Suppressor macrophage (primary cell): ENCODE measurements around the gene MEGF10.

Experiments used
- DNase-seq, 4 experiments: peaks; one replicate each; pipeline ENCODE4 v3.0.0-alpha.2; 2020 to 2022

The MEGF10 gene

GRCh38 chr5:127415034-127415433 is 124.4 kb downstream of the MEGF10 start:
- no peak for DNase-seq

GRCh38 chr5:127416906-127417305 is 126.3 kb downstream of the MEGF10 start:
- no peak for DNase-seq

- DNase-seq, result no peak
Observed at GRCh38 chr5:127417528-127417927, 126.9 kb downstream of the MEGF10 start.

- no peak for DNase-seq
Observed at GRCh38 chr5:127418367-127418766, 127.8 kb downstream of the MEGF10 start.

GRCh38 chr5:127418974-127419682 is 128.5 kb downstream of the MEGF10 start:
- DNase-seq, result no peak

- DNase-seq, result no peak
Observed at GRCh38 chr5:127419683-127420257, 129.2 kb downstream of the MEGF10 start.

- DNase-seq, result no peak
Observed at GRCh38 chr5:127420758-127421157, 130.2 kb downstream of the MEGF10 start.

- no peak for DNase-seq
Observed at GRCh38 chr5:127421471-127421870, 130.9 kb downstream of the MEGF10 start.

- DNase-seq, result no peak
Observed at GRCh38 chr5:127423173-127423798, 132.7 kb downstream of the MEGF10 start.

- DNase-seq, result no peak
Observed at GRCh38 chr5:127425037-127425436, 134.4 kb downstream of the MEGF10 start.

GRCh38 chr5:127425868-127426267 is 135.3 kb downstream of the MEGF10 start:
- DNase-seq, result peak in 1 of 4 experiments; percentile 11

GRCh38 chr5:127426661-127427060 is 136.1 kb downstream of the MEGF10 start:
- no peak for DNase-seq

- DNase-seq, result peak in 3 of 4 experiments; percentile 9 to 27 (median 14)
Observed at GRCh38 chr5:127428276-127428675, 137.7 kb downstream of the MEGF10 start.

GRCh38 chr5:127428748-127429147 is 138.2 kb downstream of the MEGF10 start:
- no peak for DNase-seq

- DNase-seq, result no peak
Observed at GRCh38 chr5:127429928-127430327, 139.3 kb downstream of the MEGF10 start.

GRCh38 chr5:127430627-127431026 is 140.0 kb downstream of the MEGF10 start:
- DNase-seq, result no peak

GRCh38 chr5:127431977-127432585 is 141.5 kb downstream of the MEGF10 start:
- peak in 1 of 4 experiments; percentile 3 for DNase-seq

- DNase-seq, result no peak
Observed at GRCh38 chr5:127433526-127433925, 142.9 kb downstream of the MEGF10 start.

GRCh38 chr5:127434588-127434987 is 144.0 kb downstream of the MEGF10 start:
- DNase-seq, result no peak

GRCh38 chr5:127435821-127436220 is 145.2 kb downstream of the MEGF10 start:
- DNase-seq, result no peak

- DNase-seq, result no peak
Observed at GRCh38 chr5:127439644-127440043, 149.0 kb downstream of the MEGF10 start.

GRCh38 chr5:127440831-127441230 is 150.2 kb downstream of the MEGF10 start:
- no peak for DNase-seq

GRCh38 chr5:127441799-127442484 is 151.3 kb downstream of the MEGF10 start:
- peak in 3 of 4 experiments; percentile 17 to 54 (median 28) for DNase-seq
